Tibial artery (tissue), 4 donors: ENCODE measurements around the gene ASB3.

ENCODE experiments used
- DNase-seq, 2 donors: peaks; one replicate each; pipeline ENCODE4 v3.0.0-alpha.2; 2019
- H3K27ac ChIP-seq, 2 donors: fragments of 200-600 bp; sonication (generic) in 1 of 2; 1 replicate in 1 of 2; 2 replicates in 1 of 2; pipeline ENCODE4 v1.5.1; 2018 to 2019; ENCODE audit warnings: mild to moderate bottlenecking in 1 of 2
- H3K27me3 ChIP-seq, 2 donors: fragments of 200-600 bp; sonication (generic) in 1 of 2; one replicate each; pipeline versions ENCODE4 v1.5.1 to v1.6.0; 2016 to 2019
- H3K36me3 ChIP-seq, 3 donors: fragments of 200-600 bp; sonication (generic) in 2 of 3; one replicate each; pipeline ENCODE4 v1.5.1; 2016 to 2019; ENCODE audit warnings: mild to moderate bottlenecking in 2 of 3
- H3K4me1 ChIP-seq, 4 donors: fragments of 200-600 bp; sonication (generic) in 2 of 4; 1 replicate in 3 of 4; 2 replicates in 1 of 4; pipeline ENCODE4 v1.5.1; 2016 to 2019
- H3K4me3 ChIP-seq, 2 donors: fragments of 200-600 bp; sonication (generic) in 1 of 2; 1 replicate in 1 of 2; 2 replicates in 1 of 2; pipeline ENCODE4 v1.5.1; 2018 to 2019; ENCODE audit warnings: mild to moderate bottlenecking in 2 of 2
- H3K9me3 ChIP-seq, 3 donors: fragments of 200-600 bp; sonication (generic) in 1 of 3; one replicate each; pipeline ENCODE4 v1.5.1; 2016 to 2019
- CTCF ChIP-seq, 2 experiments: fragments of 200-600 bp in 1 of 2; fragments of 450-650 bp in 1 of 2; IDR thresholded peaks; one replicate each; pipeline ENCODE4 v1.5.1; 2017 to 2019; ENCODE audit warnings: antibody characterized with exemption in 2 of 2, mild to moderate bottlenecking in 1 of 2, moderate library complexity in 1 of 2
- intact Hi-C: fragments of 100-400 bp; cut with DNase I; formaldehyde crosslinking; loops from one replicate; pipeline ENCODE4 v1.15.0; 2023; ENCODE audit warnings: low total_unique reads

Gene ASB3

GRCh38 chr2:53801547-53801946 is 14.8 kb upstream of the ASB3 start:
- Histone ChIP-seq H3K9me3 (no peaks in the 10 kb centered on the region), H3K27ac (no peak overlapping the region), H3K4me1 (no peaks in the 10 kb centered on the region), H3K27me3 (no peaks in the 10 kb centered on the region), H3K4me3 (no peak overlapping the region), H3K36me3 (peaks cover 46 to 89% (median 75%) of the 10 kb centered on the region in 3 donors)
- intact Hi-C loops: no loop called here
- no peak for DNase-seq
- TF ChIP-seq CTCF (IDR thresholded peaks at IDR 0.05): no peak

- intact Hi-C loops: no loop called here
- H3K27me3 ChIP-seq: no peaks in the 10 kb centered on the region
- H3K4me3 ChIP-seq: no peak overlapping the region
- no peak for TF ChIP-seq CTCF (IDR thresholded peaks at IDR 0.05)
- H3K9me3 ChIP-seq: no peaks in the 10 kb centered on the region
- no peak overlapping the region for H3K27ac ChIP-seq
- peaks cover 0 to 16% (median 3%) of the 10 kb centered on the region in 4 donors for H3K4me1 ChIP-seq
- peaks cover 26 to 46% (median 38%) of the 10 kb centered on the region in 3 donors for H3K36me3 ChIP-seq
- no peak for DNase-seq
These were observed 7.1 kb upstream of the ASB3 start for GRCh38 chr2:53793821-53794220.

GRCh38 chr2:53793261-53793660 is 6.5 kb upstream of the ASB3 start:
- H3K4me1 ChIP-seq: peaks cover 0 to 22% (median 7%) of the 10 kb centered on the region in 4 donors
- no peaks in the 10 kb centered on the region for H3K9me3 ChIP-seq
- no peak for DNase-seq
- intact Hi-C loops: no loop called here
- TF ChIP-seq CTCF (IDR thresholded peaks at IDR 0.05): no peak
- H3K4me3 ChIP-seq: no peak overlapping the region
- no peak overlapping the region for H3K27ac ChIP-seq
- peaks cover 20 to 41% (median 33%) of the 10 kb centered on the region in 3 donors for H3K36me3 ChIP-seq
- H3K27me3 ChIP-seq: no peaks in the 10 kb centered on the region

- no peak for TF ChIP-seq CTCF (IDR thresholded peaks at IDR 0.05)
- Histone ChIP-seq H3K9me3 (no peaks in the 10 kb centered on the region), H3K4me3 (peak overlapping the region; percentile 61 to 96), H3K4me1 (peaks cover 0 to 47% (median 34%) of the 10 kb centered on the region in 4 donors), H3K36me3 (peaks cover 0 to under 1% (median 0%) of the 10 kb centered on the region in 3 donors), H3K27ac (peak overlapping the region; percentile 72 to 88), H3K27me3 (no peaks in the 10 kb centered on the region)
- no peak for DNase-seq
- intact Hi-C loops: no loop called here
These were observed 999 bp upstream of the ASB3 start for GRCh38 chr2:53787614-53788289.

- no peaks in the 10 kb centered on the region for H3K27me3 ChIP-seq
- TF ChIP-seq CTCF (IDR thresholded peaks at IDR 0.05): no peak
- peak in 1 of 2 donors; percentile 53 for DNase-seq
- H3K4me1 ChIP-seq: peaks cover 0 to 47% (median 34%) of the 10 kb centered on the region in 4 donors
- H3K9me3 ChIP-seq: no peaks in the 10 kb centered on the region
- peak overlapping the region; percentile 61 to 96 for H3K4me3 ChIP-seq
- H3K36me3 ChIP-seq: peaks cover 0 to 7% (median 0%) of the 10 kb centered on the region in 3 donors
- intact Hi-C loops: no loop called here
- peak overlapping the region; percentile 72 to 88 for H3K27ac ChIP-seq
These were observed 425 bp downstream of the ASB3 start for GRCh38 chr2:53786352-53786704.
